HG03108 (cell line): ENCODE results near the gene ASB15.

Experiments
- ATAC-seq: cut with Tn5 transposase; IDR thresholded peaks from one replicate; pipeline ENCODE4 v1.9.1; 2021; ENCODE audit warnings: moderate library complexity; ENCODE audit not compliant: unreplicated experiment

ASB15 gene

GRCh38 chr7:123662293-123662692 is 60.7 kb downstream of the ASB15 start:
- ATAC-seq = no peak

- no peak for ATAC-seq
Observed at GRCh38 chr7:123662755-123663154, 61.1 kb downstream of the ASB15 start.

- ATAC-seq = no peak
Observed at GRCh38 chr7:123663200-123663599, 61.6 kb downstream of the ASB15 start.

- ATAC-seq = no peak
Observed at GRCh38 chr7:123665157-123665556, 63.5 kb downstream of the ASB15 start.

GRCh38 chr7:123665896-123666295 is 64.3 kb downstream of the ASB15 start:
- no peak for ATAC-seq

- ATAC-seq = no peak
Observed at GRCh38 chr7:123666492-123666891, 64.9 kb downstream of the ASB15 start.

GRCh38 chr7:123669485-123669884 is 67.9 kb downstream of the ASB15 start:
- no peak for ATAC-seq

- no peak for ATAC-seq
Observed at GRCh38 chr7:123673137-123673732, 71.6 kb downstream of the ASB15 start.

- ATAC-seq = no peak
Observed at GRCh38 chr7:123673752-123674398, 72.3 kb downstream of the ASB15 start.

GRCh38 chr7:123674399-123675180 is 73.0 kb downstream of the ASB15 start:
- ATAC-seq = no peak

- no peak for ATAC-seq
Observed at GRCh38 chr7:123675181-123675473, 73.5 kb downstream of the ASB15 start.

GRCh38 chr7:123677061-123677715 is 75.6 kb downstream of the ASB15 start:
- ATAC-seq = no peak

- no peak for ATAC-seq
Observed at GRCh38 chr7:123679614-123680013, 78.0 kb downstream of the ASB15 start.

GRCh38 chr7:123680580-123680979 is 79.0 kb downstream of the ASB15 start:
- ATAC-seq = no peak

- ATAC-seq = no peak
Observed at GRCh38 chr7:123681561-123681960, 79.9 kb downstream of the ASB15 start.

- peak; percentile 54 for ATAC-seq
Observed at GRCh38 chr7:123682690-123683089, 81.1 kb downstream of the ASB15 start.

- no peak for ATAC-seq
Observed at GRCh38 chr7:123687161-123687560, 85.5 kb downstream of the ASB15 start.

GRCh38 chr7:123687727-123688126 is 86.1 kb downstream of the ASB15 start:
- ATAC-seq = no peak
